GM21825 (cell line): Measurements from ENCODE around the gene CFAP100.

Experiments
- ATAC-seq: cut with Tn5 transposase; IDR thresholded peaks from one replicate; pipeline ENCODE4 v1.9.1; 2021; ENCODE audit warnings: mild to moderate bottlenecking, moderate library complexity; ENCODE audit not compliant: unreplicated experiment

The CFAP100 gene

DNA sequence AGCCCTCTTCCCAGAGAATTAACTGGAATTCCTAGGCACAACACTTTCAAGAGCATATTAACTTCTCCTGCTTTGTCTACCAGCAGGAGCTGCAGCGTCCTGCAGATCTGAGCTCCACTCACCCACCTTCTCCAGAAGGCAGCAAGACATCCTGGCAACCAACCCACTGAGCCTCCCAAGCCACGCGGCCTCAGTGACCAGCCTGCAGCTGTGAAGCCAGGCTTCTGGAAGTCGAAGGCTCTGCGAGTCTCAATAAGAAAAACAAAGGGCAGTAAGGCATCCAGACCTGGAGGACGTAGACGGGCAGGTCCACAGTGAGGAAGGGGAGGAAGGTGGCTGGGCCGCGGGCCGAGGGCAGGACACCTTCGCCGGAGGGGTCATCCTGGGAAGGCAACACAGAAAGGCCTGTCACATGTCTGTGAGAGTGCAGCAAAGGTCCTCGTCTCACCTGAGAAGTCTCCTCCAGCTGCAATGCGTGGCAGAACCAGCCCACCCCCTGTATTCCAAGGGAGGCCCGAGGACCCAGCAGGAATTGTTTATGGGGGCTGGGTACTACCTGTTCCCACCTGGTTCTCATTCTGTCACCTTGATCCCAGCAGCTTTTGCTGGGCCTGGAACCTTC lies 44.7 kb downstream of the CFAP100 start:
- ATAC-seq = no peak

DNA sequence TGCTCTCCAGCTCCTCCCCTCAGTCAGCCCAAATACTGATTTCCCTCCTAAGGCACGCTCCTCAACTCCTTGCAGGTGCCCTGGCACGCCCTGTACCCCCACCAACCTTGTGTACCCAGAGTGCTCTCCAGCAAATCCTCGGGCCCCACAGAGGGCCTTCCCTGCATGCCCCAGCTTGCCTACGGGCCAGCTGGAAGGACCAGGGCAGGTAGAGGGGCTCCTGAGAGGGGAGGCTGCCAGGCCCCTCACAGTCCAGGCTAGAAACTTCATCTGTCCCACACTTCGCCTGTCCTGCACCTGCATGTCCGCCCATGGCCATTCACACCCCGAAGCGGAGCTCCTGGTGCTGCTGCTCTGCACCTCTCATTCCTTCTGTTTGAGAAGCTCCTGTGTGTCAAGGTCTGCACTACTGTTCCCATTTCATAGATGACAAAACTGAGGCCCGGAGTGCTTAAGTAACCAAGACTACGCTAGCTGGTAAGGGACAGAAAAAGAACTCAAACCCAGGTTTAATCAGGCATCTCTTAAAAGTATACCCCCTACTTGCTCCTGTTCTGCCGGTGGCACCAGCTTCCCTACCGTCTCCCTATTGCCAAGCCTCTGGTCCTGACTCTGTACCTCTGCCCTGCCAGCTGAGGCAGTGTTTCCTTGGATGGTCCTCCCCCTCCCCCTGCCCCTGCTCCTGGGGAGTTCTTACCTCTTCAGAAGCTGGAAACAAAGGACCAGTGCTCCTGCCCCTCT lies 45.4 kb downstream of the CFAP100 start:
- no peak for ATAC-seq

DNA sequence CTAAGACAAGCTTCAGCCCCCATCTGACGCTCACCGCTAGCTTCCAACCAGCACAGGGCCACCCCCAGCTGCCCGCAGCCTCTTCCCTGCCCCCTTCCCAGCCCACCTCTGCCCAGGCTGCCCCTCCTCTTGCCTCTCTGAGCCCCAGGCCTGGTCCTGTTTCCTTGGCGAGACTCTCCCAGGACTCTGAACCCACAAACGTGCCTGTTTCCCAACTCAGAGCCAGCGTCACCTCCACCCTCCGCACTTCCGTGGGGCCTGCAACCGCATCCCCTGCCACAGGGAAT lies 45.9 kb downstream of the CFAP100 start:
- no peak for ATAC-seq

DNA sequence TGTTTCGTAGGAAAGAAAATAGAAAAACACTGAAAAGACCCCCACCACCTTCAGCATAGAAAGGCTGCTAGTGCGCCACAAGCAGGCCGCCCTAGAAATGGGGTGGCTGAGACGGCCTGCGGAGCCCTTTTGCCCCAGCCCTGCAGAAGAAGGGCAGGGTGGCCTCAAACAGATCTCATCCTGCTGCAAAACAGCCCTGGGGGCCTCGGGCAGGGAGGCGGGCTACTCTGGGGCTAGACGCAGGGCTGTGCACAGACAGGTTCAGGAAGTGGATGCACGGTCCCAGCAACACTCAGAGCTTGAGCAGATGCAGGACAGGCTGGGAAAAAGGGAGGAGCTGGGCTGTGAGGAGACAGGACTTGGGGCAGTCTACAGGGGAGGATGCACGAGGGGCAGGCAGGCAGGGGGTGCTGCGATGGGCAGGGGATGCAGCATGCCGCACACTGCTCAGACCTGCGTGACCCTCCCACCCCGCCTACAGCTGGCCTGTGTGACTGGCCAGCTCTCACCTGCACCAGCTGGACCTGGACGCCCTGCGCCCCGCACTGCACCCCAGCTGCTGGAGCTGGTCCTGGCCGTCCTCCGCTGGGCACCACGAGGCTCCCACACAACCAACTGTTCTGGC lies 46.7 kb downstream of the CFAP100 start:
- no peak for ATAC-seq

DNA sequence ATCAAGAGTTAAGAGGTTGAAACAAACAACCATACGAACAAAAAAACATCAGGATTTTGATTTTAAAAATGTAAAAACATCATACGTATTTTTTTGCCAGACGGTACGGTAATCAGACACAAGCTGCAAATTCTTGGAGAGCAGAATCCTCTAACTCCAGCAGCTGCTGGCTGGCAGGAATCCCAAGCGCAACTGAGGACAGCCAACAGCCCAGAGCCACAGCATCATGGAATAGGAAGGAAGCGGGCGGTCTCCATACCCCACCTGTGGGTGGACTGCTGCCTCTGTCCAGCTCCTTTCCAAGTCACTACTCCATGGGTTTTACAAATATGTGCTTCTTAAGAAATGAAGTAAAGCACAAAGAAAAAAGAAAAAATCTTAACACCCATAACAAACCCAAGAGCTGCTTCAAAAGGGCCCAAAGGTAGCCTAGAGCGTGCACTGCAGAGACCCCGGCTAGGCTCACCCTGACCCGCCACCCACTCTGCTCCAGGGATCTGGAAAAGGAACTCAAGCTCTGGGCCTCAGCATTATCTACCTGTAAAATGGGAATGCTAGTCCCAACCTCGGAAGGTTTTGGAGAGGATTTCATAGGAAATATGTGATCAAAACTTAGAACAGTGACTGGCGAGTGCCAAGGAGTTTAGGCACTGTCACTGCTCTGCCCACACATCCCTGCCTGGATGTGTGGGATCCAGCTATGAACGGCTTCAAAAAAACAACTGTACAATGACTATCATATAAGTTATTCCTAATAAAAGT lies 47.6 kb downstream of the CFAP100 start:
- ATAC-seq = no peak

DNA sequence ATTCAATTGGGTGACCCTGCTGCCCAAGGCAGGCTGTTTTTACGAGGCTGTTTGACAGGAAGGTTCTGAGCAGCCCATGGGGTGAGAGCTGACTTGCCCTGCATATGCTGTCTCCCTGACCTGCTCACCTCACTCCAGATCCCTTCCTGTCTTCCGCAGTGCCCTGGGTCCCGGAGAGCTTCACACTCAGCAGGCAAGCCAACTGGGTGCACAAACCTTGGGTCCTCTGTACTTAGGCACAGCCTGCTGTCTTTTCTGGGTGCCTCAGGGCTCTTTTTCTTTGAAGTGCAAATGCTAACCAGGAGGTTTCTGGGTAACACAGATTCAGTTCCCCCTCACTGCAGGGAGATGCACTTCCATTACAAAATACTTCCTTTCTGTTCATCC lies 48.1 kb downstream of the CFAP100 start:
- ATAC-seq = no peak

DNA sequence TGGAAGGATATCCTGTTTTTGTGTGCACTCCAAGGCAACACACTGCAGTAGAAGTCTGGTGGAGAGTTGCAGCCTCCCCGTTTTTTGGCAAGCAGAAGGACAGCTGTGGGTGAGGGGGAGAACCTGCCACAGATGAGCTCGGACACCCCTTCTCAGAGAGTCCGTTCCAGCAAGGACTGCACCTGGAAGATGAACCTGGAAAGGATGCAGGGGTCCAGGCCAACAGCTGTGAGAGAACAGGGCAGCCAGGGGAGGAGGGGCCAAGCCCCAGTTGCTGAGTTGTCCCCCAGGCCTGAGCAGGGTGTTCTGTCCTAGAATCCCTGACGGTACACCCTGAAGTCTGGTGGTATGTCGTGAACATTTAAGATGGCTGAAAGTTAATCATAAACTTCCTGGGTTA lies 50.8 kb downstream of the CFAP100 start:
- no peak for ATAC-seq

DNA sequence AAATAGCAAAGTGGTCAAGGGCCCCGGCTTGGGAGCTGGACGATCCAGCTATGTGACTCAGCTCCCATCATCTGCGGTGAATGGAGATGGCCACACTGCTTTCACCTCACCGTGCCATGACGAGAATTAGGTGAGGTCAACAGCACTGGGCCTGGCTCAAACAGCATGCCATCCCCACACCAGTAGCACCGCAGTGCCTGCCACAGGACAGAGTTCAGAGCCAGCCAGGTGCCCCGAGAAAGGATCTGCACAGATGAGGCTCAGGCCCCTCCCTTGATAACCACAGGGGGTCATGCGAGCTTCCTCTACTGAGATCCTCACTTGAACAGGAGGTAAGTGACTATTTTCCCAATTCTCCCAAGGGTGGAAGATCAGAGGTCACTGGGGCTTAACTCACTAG lies 51.6 kb downstream of the CFAP100 start:
- ATAC-seq = no peak

DNA sequence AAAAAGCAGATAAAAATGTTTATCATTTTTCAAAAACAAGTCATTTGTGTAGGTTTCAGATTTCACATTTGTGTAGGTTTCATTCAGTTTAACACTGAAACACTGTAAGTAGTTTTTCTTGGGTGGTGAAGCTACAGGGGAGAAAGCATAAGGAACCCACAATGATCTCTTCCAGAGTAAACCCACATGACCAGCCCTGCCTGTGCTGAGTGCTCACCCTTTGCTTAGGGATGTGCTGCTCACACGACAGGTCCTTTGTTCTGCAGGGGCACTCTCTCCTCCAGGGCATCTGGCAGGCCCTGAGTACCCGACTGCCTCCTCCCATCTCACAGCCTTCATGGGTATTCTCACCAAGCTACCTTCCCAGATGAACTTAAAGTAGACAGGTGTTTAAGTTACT lies 52.1 kb downstream of the CFAP100 start:
- no peak for ATAC-seq

DNA sequence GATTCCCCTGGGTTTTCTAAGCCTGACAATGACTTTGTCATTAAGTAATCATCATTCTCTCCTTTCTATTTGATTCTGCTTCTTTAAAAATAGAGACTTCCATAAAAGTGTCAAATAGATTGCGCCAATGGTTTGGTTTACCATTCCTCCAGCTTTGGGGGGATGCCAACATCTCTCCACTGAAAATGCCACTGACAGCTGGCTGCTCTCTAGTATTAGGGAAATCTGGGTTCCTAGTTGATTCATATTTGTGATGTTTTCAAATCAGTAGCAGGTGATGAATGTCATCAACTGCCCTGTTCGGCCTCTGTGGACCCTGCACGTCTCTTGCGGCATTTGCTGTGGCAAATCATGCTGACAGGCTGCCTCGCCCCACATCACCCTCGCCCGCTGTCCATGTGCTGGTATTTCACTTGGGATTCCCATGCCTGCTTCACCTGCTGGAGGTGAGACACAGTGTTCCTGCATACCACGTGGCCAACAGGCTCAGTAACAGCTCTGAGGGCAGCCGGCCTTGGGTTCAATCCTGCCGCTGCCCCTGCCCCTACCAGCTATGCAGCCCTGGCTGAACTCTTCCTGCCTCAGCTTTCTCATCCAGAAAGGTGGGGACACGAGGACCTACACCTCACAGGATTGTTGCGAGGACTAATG lies 52.9 kb downstream of the CFAP100 start:
- ATAC-seq = no peak

DNA sequence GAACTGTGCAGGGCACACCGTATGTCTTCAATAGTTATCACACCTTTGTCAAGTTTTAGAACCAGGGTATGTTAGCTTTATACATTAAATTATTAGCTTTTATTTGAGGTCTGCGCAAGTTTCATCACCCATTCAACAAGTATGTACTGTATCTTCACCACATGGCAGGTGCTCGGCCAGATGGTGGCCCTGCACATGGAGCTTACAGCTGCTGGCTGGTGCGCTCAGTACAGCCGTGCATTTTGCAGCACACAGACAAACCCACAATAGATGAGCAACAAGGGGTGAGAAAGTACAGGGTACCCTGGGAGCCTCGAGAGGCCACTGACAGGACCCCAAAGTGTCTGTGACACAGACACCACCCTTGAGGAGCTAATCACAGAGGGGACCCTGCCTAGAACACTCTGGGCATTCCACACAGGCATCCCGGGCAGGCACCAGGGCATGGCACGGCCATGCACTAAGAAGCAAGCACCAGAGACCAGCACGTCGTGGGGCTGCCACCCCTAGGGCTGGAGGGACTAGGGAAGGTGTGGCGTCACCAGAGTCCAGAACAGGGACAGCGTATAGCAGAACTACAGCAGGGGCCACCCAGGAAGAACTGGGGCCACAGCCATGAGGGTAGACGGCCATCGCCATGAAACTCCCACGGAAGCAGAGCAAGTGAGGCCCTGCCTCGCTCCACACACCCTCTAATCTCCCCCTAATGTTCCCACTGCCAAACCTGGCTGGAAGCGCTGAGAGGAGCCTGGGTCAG lies 53.6 kb downstream of the CFAP100 start:
- ATAC-seq = no peak

DNA sequence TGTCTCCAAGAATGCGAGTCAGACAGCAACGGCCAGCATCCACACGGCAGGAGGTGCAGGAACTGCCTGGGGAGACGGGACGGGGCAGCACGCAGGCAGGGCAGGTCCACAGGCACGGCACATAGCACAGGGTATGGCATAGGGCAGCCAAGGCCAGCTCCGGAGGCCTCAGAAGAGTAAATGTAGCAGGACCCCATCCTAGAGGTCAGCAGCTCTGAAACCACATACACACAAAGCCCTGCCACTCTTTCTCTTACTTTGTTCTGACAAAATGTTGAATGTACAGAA lies 54.1 kb downstream of the CFAP100 start:
- no peak for ATAC-seq

DNA sequence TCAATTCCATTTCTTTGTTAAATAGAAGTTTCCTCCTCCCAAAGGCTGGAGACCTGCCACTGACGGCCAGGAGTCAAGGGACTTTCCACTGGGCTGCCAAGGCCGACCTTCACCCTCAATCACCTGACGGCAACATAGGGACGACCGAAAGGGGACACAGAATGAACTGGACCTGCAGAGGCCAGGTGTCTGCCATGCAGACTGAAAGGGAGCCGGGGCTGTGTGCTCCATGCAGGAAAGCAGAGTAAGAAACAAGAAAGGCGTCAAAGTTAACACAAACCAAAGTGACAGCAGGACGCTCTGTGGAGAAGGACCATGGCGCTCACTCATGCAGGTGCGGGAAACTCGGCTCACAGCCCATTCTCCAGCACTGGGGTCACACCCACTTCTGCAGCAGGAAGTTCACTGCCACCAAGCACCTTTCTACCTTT lies 54.9 kb downstream of the CFAP100 start:
- no peak for ATAC-seq

DNA sequence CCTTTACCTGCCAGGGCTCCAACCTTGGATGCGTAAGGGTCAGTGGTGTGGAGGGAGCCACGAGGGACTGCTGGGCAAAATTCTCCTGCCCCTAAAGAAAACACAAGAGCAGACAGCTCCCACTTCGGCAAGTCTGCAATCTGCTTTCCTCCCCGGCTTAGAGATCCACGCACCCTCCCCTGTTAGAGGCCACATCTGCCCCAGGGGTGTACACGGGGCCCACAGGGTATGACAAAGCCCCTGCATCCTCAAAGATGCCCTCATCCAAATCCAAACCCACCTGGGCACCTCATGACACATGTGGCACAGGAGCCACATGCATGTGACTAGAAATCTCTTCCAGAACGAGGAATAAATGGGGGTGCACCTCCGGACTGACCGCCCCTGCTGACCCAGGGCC lies 55.5 kb downstream of the CFAP100 start:
- no peak for ATAC-seq

DNA sequence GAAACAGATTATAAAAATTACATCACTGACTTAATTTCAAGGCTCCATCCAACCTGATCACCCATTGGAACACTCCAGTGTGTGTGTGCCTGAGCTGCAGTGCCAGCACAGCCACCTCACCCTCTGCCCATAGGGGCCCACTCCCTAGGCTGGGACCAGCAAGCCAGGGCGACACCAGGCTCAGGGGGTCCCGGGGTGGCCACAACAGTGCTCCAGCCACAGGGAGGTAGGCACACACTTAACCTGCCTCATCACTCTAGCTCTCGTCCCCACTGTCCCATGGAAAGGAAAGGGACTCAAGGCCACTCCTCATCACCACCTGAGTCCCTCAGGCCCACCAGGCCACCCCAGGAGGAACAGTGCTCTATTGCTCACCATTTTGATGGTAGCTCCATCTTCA lies 56.0 kb downstream of the CFAP100 start:
- ATAC-seq = no peak

DNA sequence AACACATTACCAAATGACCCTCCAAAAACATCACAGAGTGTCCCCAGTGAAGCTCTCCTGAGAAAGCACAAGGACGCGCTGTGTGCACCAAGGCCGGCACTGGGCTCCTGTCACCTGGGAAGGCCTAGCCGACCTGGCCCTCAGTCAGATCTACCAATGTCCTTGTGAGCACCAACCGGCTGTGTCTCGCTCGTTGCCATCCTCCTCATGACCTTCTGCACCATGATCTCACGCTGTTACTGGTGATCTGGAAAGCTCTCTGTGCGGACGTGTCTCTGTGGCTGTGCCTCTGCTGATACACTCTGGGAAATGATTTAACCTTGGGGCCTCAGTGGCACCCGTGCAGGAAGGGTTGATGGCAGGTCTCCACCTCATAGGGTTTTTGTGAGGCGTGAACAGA lies 56.8 kb downstream of the CFAP100 start:
- ATAC-seq = no peak

DNA sequence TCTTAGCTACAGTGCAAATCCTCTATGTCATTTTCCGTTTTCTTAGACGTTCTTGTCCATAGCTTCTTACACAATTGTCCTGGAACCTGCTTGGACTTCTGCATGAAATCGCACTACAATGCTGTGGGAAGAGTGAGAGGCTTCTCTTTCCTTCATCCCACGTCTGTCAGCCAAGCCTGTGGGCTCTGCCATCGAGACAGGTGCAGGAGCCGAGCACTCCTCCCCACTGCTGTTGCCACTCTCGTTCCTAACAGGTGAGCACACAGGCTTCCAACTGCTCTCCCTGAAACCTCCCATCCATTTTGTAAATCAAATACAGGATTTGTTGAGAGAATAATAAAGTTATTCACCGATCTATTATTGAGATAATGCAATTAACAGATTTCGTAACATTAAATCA lies 57.5 kb downstream of the CFAP100 start:
- ATAC-seq = no peak

DNA sequence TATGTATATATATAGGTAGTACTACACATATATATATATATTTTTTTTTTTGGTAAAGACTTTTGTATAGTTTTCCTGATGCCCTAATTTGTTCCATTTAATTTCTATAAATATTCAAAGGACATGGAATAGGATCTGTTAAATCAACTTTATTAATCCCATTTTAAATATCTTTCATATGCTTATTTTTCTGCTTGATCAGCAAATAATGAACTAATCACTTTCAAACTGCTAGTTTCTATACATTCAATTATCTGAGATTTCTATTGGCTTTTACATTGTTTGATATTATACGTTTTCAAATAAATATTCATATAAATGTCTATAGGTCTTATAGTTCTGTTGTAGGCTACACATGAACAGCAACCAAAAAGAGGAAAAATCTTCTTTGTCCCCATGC lies 59.3 kb downstream of the CFAP100 start:
- no peak for ATAC-seq

DNA sequence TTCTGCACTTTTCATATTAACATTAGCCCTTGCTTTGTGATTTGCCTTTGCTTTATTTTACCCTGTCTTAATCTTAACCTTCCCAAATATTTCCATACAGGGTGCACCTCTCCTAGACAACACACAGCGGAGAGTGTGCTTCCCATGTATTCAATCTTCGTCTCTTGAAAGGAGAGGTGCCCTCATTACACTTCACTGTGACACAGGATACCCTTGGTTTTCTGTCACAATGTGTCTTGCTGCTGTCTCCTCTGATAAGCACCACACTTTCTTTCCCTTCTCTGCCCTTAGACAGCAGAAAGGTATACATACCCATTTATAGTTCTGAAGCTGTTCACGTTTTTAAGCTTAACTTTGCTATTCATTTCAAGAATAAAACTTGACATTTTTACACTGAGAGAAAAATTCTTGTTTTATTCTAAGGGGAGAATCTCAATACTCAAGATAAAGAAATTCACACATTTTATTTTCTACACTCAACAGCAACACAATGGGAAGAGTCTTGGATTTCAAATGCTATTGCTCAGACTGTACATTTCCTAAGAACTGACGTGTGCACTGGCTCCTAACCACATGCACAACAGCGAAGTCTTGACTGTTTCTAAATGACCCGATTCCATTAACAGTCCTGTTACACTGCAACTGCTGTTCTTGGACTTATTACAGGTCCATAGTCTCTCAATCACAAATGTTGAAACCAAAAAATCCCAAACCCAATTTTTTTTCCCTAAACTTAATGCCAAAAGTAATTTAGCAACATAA lies 59.9 kb downstream of the CFAP100 start:
- ATAC-seq = no peak

DNA sequence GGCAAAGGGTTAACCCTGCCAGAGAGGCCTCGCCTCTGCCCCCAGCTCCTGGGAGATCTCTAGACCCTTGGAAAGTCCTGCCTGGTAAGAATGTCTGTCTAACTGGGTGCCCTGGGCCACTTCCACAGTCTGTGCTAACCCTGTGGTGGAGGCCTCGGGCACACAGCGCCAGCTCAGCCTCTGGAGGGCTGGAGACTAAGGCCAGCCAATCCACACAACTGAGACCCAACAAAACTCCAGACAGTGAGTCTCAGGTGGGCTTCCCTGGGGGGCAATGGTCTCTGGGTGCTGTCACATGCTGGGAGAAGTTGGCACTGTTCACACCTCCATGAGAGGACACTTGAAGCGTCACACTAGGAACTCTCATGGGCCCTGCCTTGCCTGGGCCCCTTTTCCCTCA lies 61.5 kb downstream of the CFAP100 start:
- ATAC-seq = no peak
